ENCODE measurements around the gene PADI4.

The PADI4 gene

DNA sequence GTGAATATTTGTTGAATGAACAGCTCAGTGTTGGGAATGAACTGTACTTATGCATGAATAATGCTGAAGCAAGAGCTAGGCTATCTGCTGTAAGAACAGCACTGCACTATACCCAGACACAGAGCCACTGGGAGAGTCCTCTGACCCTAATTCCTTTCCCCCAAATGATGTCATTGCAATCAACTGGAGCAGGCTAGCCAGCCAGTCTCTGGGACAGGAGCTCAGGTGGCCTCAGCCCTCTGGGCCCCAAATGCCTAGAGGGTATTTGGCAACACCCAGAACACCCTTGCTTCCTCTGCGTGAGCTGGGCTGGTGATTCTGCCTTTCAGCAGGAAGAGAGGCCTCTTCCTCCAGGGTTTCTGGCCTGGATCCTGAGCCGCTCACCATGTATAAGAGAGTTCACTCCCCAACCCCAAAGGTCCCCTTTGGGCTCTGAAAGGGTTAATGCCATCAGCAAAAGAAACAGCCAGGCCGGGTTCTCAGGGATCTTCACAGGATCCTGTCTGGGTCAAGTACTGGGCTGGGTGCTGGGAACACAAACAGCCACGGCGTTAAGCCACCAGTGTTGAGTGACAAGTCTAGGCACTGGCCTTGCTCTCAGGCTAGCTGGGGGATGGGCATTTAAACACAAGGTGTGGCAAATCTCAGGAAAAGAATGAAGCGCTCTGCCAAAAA lies 3.7 kb upstream of the PADI4 start:
- H3K4me3 ChIP-seq (ENCODE audit: low read depth, low read length): no peak overlapping the region
- no peak for TF ChIP-seq CTCF (IDR thresholded peaks at IDR 0.05; ENCODE audit: control insufficient read depth, extremely low read depth, insufficient read depth)
- DNase-seq (ENCODE audit: low read depth): no peak

- no peak for DNase-seq (ENCODE audit: low read depth)
- TF ChIP-seq CTCF (IDR thresholded peaks at IDR 0.05; ENCODE audit: control insufficient read depth, extremely low read depth, insufficient read depth): no peak
These were observed 3.2 kb upstream of the PADI4 start for GRCh38 chr1:17304826-17305175.

DNA sequence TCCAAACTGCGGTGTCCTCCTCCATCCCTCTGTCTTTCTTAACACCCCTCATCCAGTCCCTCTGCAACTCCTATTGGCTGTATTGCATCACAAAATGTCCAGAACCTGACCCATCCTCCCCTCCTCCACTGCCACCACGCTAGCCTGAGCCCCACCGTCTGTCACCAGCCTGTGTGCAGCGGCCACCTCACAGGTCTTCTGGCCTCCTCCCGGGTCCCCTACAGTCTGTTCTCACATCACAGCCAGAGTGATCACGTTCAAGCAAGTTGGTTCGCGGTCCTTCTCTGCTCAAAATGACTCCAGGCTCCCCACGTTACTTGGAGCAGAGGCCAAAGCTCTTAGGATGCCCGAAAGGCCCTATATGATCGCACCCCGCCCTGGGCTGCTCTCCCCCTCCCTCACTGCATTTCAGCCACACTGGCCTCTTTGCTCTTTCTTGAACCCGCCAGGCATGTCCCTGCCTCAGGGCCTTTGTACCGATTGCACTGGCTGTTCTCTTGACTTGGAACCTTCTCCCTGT lies 2.4 kb upstream of the PADI4 start:
- no peak for TF ChIP-seq CTCF (IDR thresholded peaks at IDR 0.05; ENCODE audit: control insufficient read depth, extremely low read depth, insufficient read depth)
- DNase-seq (ENCODE audit: low read depth): no peak
- H3K4me3 ChIP-seq (ENCODE audit: low read depth, low read length): no peak overlapping the region

More at GRCh38 chr1:17304826-17305175, 3.2 kb upstream of the PADI4 start:
- no peak overlapping the region for H3K4me3 ChIP-seq (ENCODE audit: low read depth, low read length)

DNA sequence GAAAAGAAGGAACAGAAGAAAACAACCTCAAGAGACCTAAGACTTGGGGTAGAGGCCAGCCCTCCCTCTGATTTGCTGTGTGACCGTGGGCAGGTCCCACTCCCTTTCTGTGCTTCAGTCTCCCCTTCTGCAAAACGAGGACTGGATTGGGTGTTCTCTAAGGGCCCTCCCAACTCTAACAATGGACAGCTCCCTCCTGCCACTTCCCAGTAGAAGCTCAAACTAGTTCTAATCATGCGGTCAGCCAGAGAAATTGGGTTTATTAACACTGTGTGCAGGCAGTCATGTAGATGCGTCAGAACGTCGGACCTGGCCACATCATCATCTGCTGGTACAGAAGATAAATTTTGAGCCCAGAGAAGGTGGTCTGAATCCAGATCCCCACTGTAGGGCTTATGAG lies 1.6 kb upstream of the PADI4 start:
- no peak for DNase-seq (ENCODE audit: low read depth)
- no peak overlapping the region for H3K4me3 ChIP-seq (ENCODE audit: low read depth, low read length)
- no peak for TF ChIP-seq CTCF (IDR thresholded peaks at IDR 0.05; ENCODE audit: control insufficient read depth, extremely low read depth, insufficient read depth)

DNA sequence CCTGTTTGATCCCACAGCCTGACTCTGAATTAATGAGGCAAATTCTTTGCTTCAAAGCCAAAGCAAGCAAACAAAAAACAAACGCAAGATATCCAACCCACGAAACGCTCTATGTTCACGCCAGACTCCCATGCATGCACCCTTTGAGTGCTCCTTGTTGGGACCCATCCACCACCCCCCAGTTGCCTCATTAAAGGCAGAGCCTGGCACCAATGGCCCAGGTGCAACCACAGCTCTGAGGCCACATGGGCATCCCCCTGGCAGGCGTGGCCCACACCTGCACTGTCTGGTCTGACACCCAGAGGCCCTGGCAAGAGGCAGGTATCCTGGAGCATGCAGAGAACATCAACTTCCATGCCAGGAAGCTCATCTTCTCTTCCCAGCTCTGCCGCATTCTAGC lies 1.1 kb upstream of the PADI4 start:
- TF ChIP-seq CTCF (IDR thresholded peaks at IDR 0.05; ENCODE audit: control insufficient read depth, extremely low read depth, insufficient read depth): no peak
- DNase-seq (ENCODE audit: low read depth): no peak
- H3K4me3 ChIP-seq (ENCODE audit: low read depth, low read length): no peak overlapping the region

GRCh38 chr1:17307329-17307728 lies 668 bp upstream of the PADI4 start:
- H3K4me3 ChIP-seq (ENCODE audit: low read depth, low read length): no peak overlapping the region
- TF ChIP-seq CTCF (IDR thresholded peaks at IDR 0.05; ENCODE audit: control insufficient read depth, extremely low read depth, insufficient read depth): no peak
- no peak for DNase-seq (ENCODE audit: low read depth)

DNA sequence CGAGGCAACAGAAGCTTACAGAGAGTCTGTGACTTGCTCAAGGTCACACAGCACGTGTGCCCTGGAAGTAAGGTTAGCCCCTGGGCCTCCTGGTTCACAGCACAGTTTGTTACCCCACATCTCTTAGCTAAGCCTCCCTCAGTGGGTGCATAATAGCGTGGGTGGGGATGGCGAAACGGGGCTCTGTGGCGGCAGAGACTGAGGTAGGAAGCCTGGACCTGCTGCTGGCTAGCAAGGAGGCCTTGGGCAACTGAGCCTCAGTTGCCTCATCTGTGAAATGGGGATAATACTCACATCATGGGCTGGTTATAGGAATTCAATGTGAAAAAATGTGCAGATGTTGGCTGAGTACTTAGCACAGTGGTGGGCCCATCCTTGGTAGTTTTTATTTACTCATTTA lies 596 bp downstream of the PADI4 start:
- no peak for DNase-seq (ENCODE audit: low read depth)
- H3K4me3 ChIP-seq (ENCODE audit: low read depth, low read length): no peak overlapping the region
- TF ChIP-seq CTCF (IDR thresholded peaks at IDR 0.05; ENCODE audit: control insufficient read depth, extremely low read depth, insufficient read depth): no peak
